Measurements from ENCODE around the gene RAB33B. TPM values are rescaled to one million over a fixed set of nuclear protein-coding genes. Genes with fewer than 3 reads are reported as not detected.

RAB33B gene
- polyA plus RNA-seq, 1 donor (not counting 4 experiments of a cell fraction or from before 2014, with no cell fraction given), result 4.4 TPM

DNA sequence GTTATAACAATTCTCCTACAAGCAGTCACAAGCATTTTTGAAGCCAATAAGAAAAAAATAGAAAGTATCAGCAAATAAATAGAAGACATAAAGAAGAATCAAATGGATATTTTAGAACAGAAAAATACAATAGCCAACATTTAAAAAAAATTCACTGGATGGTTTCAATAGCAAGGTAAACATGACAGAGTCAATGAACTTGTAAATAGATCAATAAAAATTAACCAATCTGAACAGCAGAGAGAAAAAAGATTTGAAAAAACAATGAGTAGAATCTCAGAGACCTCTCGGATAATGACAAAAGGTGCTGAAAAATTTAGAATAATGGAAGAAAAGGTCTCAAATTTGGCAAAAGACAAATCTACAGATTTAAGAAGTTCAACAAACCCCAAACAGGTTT lies 33.3 kb upstream of the RAB33B start:
- no peak for DNase-seq (ENCODE audit: low read depth, low spot score)
- H2AFZ ChIP-seq (ENCODE audit: control insufficient read depth, low read length), result no peak overlapping the region
- dilution Hi-C loops (cut with MboI; ENCODE audit: extremely low pct_ligation_motif_present, low sequenced_read_pairs), result no loop called here
- no peak overlapping the region for H3K9ac ChIP-seq (ENCODE audit: control insufficient read depth, extremely low read depth, insufficient read depth, low read length)
- no peak overlapping the region for H3K4me2 ChIP-seq (ENCODE audit: control insufficient read depth, extremely low read depth, insufficient read depth, low read depth, low read length)
- no peaks in the 10 kb centered on the region for H3K27me3 ChIP-seq (ENCODE audit: control insufficient read depth, extremely low read depth, insufficient read depth, low read length)
- no peaks in the 10 kb centered on the region for H4K20me1 ChIP-seq (ENCODE audit: control insufficient read depth, extremely low read depth, insufficient read depth, low read length)
- no peaks in the 10 kb centered on the region for H3K79me2 ChIP-seq (ENCODE audit: control insufficient read depth, insufficient read depth, low read length)
- H3K4me3 ChIP-seq (ENCODE audit: control insufficient read depth in 2 of 3, extremely low read depth in 1 of 3, insufficient read depth in 2 of 3, low read depth in 1 of 3, low read length in 3 of 3), result no peak overlapping the region
- H3K27ac ChIP-seq (ENCODE audit: control insufficient read depth, insufficient read depth, low read length), result no peak overlapping the region
- no peaks in the 10 kb centered on the region for H3K9me1 ChIP-seq (ENCODE audit: control insufficient read depth, extremely low read depth, insufficient read depth, low read length)
- TF ChIP-seq CTCF (optimal IDR thresholded peaks at IDR 0.05 in 1 of 3, IDR thresholded peaks at IDR 0.05 in 1 of 3, conservative IDR thresholded peaks at IDR 0.05 in 1 of 3; ENCODE audit: extremely low read depth in 1 of 3, insufficient read depth in 2 of 3, low read length in 3 of 3) (no peak), EZH2 (IDR thresholded peaks at IDR 0.05; ENCODE audit: low read length) (no peak)
- H3K9me3 ChIP-seq (ENCODE audit: control insufficient read depth, low read depth, low read length), result no peaks in the 10 kb centered on the region
- no peak for FAIRE-seq
- H3K36me3 ChIP-seq (ENCODE audit: control insufficient read depth in 2 of 2, extremely low read depth in 1 of 2, insufficient read depth in 2 of 2, low read length in 2 of 2), result peaks cover 0 to 3% of the 10 kb centered on the region in 2 experiments
- peaks cover 22% of the 10 kb centered on the region for H3K4me1 ChIP-seq (ENCODE audit: control insufficient read depth, extremely low read depth, insufficient read depth, low read length)

DNA sequence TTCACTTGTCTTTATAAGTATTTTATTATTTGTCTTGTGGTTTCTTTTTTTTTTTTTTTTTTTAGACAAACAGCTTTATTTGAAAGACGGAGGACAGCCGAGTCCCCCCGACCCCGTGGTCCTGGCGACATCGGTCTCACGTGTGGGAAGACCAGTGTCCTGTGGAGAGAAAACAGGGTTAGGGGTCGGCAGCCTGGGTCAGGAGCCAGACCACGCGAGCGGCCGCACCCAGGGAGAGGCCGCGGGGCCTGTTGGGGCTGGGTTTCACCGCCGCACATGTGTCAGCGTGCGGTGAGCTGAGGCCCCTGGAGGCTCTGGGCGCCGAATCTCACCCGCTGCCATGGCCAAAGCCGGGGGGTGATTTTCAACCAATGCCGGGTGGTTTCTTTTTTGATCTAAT lies 17.8 kb upstream of the RAB33B start:
- H3K4me1 ChIP-seq (ENCODE audit: control insufficient read depth, extremely low read depth, insufficient read depth, low read length), result peaks cover 7% of the 10 kb centered on the region
- FAIRE-seq (no peak), DNase-seq (ENCODE audit: low read depth, low spot score) (no peak)
- no peaks in the 10 kb centered on the region for H3K36me3 ChIP-seq (ENCODE audit: control insufficient read depth in 2 of 2, extremely low read depth in 1 of 2, insufficient read depth in 2 of 2, low read length in 2 of 2)
- no peak overlapping the region for H2AFZ ChIP-seq (ENCODE audit: control insufficient read depth, low read length)
- H3K27ac ChIP-seq (ENCODE audit: control insufficient read depth, insufficient read depth, low read length), result no peak overlapping the region
- no peak overlapping the region for H3K4me2 ChIP-seq (ENCODE audit: control insufficient read depth, extremely low read depth, insufficient read depth, low read depth, low read length)
- dilution Hi-C loops (cut with MboI; ENCODE audit: extremely low pct_ligation_motif_present, low sequenced_read_pairs), result no loop called here
- H3K79me2 ChIP-seq (ENCODE audit: control insufficient read depth, insufficient read depth, low read length), result no peaks in the 10 kb centered on the region
- H3K9ac ChIP-seq (ENCODE audit: control insufficient read depth, extremely low read depth, insufficient read depth, low read length), result no peak overlapping the region
- no peak for TF ChIP-seq EZH2 (IDR thresholded peaks at IDR 0.05; ENCODE audit: low read length)
- TF ChIP-seq CTCF (optimal IDR thresholded peaks at IDR 0.05 in 1 of 3, IDR thresholded peaks at IDR 0.05 in 1 of 3, conservative IDR thresholded peaks at IDR 0.05 in 1 of 3; ENCODE audit: extremely low read depth in 1 of 3, insufficient read depth in 2 of 3, low read length in 3 of 3), result no peak
- no peaks in the 10 kb centered on the region for H4K20me1 ChIP-seq (ENCODE audit: control insufficient read depth, extremely low read depth, insufficient read depth, low read length)
- no peaks in the 10 kb centered on the region for H3K9me3 ChIP-seq (ENCODE audit: control insufficient read depth, low read depth, low read length)
- H3K27me3 ChIP-seq (ENCODE audit: control insufficient read depth, extremely low read depth, insufficient read depth, low read length), result no peaks in the 10 kb centered on the region
- H3K9me1 ChIP-seq (ENCODE audit: control insufficient read depth, extremely low read depth, insufficient read depth, low read length), result no peaks in the 10 kb centered on the region
- no peak overlapping the region for H3K4me3 ChIP-seq (ENCODE audit: control insufficient read depth in 2 of 3, extremely low read depth in 1 of 3, insufficient read depth in 2 of 3, low read depth in 1 of 3, low read length in 3 of 3)

Measured in keratinocyte (primary cell).